HG02798 (cell line): ENCODE measurements around the gene TMEM120A.
A peak's percentile ranks its signal among the peaks of the same experiment; 100 is the strongest.
"Not testable (repeated sequence)": the region's sequence is repeated elsewhere in the genome, so short reads cannot be mapped to it uniquely, and the experiment has no call there.

Experiments
- ATAC-seq: cut with Tn5 transposase; IDR thresholded peaks from one replicate; pipeline ENCODE4 v1.9.1; 2021; ENCODE audit warnings: mild to moderate bottlenecking; ENCODE audit not compliant: unreplicated experiment, poor library complexity

Gene TMEM120A

GRCh38 chr7:75994388-75995051 is at the start of gene TMEM120A:
Gene TMEM120A, minus strand, starts transcription at chr7:75994595. Its CDS starts 25 bp downstream, at chr7:75994570.
- ATAC-seq = peak; percentile 99

GRCh38 chr7:76040126-76040525 is 45.7 kb upstream of the TMEM120A start:
- no peak for ATAC-seq

- ATAC-seq = no peak
These were observed 42.9 kb upstream of the TMEM120A start for GRCh38 chr7:76037310-76037709.

- no peak for ATAC-seq
These were observed 37.6 kb upstream of the TMEM120A start for GRCh38 chr7:76031964-76032363.

GRCh38 chr7:76029682-76030081 is 35.3 kb upstream of the TMEM120A start:
- ATAC-seq = not testable (repeated sequence)

GRCh38 chr7:76023002-76023401 is 28.6 kb upstream of the TMEM120A start:
- ATAC-seq = no peak

- ATAC-seq = no peak
These were observed 27.8 kb upstream of the TMEM120A start for GRCh38 chr7:76022026-76022780.

GRCh38 chr7:76020031-76020714 is 25.8 kb upstream of the TMEM120A start:
- no peak for ATAC-seq

GRCh38 chr7:76018520-76018919 is 24.1 kb upstream of the TMEM120A start:
- ATAC-seq = not testable (repeated sequence)

- ATAC-seq = no peak
These were observed 22.0 kb upstream of the TMEM120A start for GRCh38 chr7:76016191-76016947.

- no peak for ATAC-seq
These were observed 17.1 kb upstream of the TMEM120A start for GRCh38 chr7:76011442-76011861.

GRCh38 chr7:76009672-76010600 is 15.5 kb upstream of the TMEM120A start:
- no peak for ATAC-seq

GRCh38 chr7:76008156-76008687 is 13.8 kb upstream of the TMEM120A start:
- ATAC-seq = no peak

GRCh38 chr7:76005004-76005403 is 10.6 kb upstream of the TMEM120A start:
- not testable (repeated sequence) for ATAC-seq

GRCh38 chr7:76003351-76003750 is 9.0 kb upstream of the TMEM120A start:
- no peak for ATAC-seq

- no peak for ATAC-seq
These were observed 8.4 kb upstream of the TMEM120A start for GRCh38 chr7:76002822-76003221.

- ATAC-seq = no peak
These were observed 7.7 kb upstream of the TMEM120A start for GRCh38 chr7:76002139-76002538.

- ATAC-seq = no peak
These were observed 6.2 kb upstream of the TMEM120A start for GRCh38 chr7:76000566-76000965.

- no peak for ATAC-seq
These were observed 3.6 kb upstream of the TMEM120A start for GRCh38 chr7:75998038-75998437.
